NCI-H446 (cell line): ENCODE results near the gene MPC1.
"Not testable (repeated sequence)": the region's sequence is repeated elsewhere in the genome, so short reads cannot be mapped to it uniquely, and the experiment has no call there.

ENCODE experiments used
- DNase-seq, 2 experiments: peaks; one replicate each; lab custom pipeline; 2025; lab: John Stamatoyannopoulos, UW

The MPC1 gene

GRCh38 chr6:166345672-166346071 lies 37.1 kb downstream of the MPC1 start:
- not testable (repeated sequence) for DNase-seq

DNA sequence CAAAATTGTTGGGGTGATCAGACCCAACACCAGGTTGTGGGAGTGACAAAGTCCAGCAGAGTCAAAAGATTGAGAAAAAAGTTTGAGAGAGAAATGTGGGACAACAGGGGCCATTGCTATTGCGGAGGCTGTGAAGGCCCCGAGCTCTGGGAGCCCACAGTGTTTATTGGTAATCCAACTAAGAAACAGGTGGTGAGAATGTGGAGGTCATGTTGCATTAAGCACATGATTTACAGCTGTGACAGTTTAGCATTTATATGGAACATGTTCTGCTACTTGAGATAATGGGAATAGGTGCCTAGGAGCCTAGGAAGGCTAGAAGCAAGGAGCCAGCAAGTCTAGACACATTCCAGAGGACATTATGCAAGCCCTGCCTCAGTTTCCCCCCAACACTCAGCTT lies 37.8 kb downstream of the MPC1 start:
- DNase-seq = not testable (repeated sequence)

DNA sequence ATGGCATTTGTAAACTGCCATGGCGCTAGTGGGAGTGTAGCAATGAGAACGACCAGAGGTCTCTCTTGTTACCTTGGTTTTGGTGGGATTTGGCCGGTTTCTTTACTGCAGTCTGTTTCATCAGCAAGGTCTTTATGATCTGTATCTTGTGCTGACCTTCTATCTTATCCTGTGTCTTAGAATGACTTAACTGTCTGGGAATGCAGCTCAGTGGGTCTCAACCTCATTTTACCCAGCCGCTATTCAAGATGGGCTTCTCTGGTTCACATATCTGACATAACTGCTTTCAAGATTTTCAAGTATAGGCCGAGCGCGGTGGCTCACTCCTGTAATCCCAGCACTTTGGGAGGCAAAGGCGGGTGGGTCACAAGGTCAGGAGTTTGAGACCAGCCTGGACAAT lies 38.5 kb downstream of the MPC1 start:
- no peak for DNase-seq

- no peak for DNase-seq
Measured at GRCh38 chr6:166343150-166343487, 39.6 kb downstream of the MPC1 start.

DNA sequence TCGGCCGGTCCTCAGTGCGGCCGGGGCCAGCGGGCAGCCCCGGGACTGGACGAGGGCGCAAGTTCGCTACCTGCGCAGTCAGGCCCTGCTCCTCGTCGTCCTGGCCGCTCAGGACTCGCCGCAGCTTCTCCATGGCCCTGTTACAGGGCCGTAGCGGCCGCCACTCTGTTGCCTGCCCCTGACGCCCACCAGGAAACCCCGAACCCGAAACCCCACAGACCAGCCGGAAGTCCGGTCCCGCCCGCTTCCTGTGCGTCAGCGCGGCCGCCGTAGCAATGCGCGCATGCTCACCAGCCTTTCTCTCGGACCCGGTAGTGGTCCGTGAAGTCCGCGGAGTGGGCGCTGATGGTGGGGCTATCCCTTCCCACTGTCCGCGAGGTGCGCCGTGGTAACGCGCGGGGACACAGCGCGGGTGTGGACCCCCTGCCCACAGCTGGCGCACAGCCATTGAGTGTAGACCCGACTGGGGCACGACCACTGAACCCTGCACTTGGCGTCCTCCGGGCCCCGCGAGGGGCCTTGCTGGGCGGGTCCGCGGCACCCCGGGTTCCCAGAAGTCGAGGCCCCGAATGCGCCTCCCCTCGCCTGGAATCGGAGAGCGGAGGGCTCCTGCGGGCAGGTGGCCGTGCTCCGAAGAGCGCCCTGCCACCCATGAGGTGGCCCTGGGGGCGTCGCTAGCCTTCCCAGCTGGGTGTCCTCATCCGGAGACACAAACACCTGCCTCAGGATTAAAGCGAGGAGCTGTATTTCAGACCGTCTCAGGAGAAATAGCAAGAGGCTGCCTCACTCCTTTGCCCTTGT lies 40.2 kb downstream of the MPC1 start, which contains the start of gene SFT2D1:
Gene SFT2D1 (minus strand): TSS at position 197 of the 801 bp plus-strand sequence. CDS start 64 bp downstream, at position 133.
- peak; percentile 9 to 70 for DNase-seq

DNA sequence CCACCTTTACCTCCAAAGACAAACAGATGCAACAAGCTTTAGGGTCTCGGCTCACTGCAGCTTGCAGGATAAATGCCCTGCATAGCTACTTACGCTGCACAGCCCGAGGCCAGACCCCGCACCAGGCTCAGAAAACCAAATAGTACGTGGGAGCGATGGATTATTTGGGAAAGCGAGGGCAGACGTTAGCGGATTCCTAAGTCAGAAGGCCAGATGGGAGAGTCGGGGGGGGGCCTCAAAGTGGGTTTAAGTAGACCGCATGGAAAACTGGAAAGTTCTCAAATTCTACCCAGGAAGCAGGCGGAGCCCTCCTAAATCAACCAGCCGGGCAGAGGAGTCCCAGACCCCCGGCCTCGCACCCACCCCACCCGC lies 40.8 kb downstream of the MPC1 start:
- DNase-seq = no peak

DNA sequence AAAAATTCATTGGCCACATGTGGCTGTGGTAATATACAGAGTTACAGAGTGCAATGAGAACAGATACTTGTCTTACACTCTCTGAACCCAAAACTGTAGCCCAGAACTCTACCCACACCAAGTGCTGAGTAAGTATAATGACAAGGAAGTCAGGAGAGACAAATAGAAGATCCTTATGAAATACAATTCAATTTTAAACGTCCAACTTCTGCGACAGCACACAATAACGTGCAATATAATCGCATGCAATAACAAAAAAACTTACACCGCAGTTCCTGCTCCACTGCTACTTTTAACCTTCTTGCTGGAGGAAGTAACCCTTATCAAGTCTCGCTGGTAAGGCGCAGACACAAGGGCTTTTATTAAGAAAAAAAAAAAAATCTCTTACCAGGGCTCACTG lies 41.3 kb downstream of the MPC1 start:
- no peak for DNase-seq

- DNase-seq = no peak
Measured at GRCh38 chr6:166338854-166339253, 43.9 kb downstream of the MPC1 start.

- no peak for DNase-seq
Measured at GRCh38 chr6:166336847-166337246, 45.9 kb downstream of the MPC1 start.

- DNase-seq = no peak
Measured at GRCh38 chr6:166335378-166336302, 47.1 kb downstream of the MPC1 start.

- no peak for DNase-seq
Measured at GRCh38 chr6:166334878-166335277, 47.9 kb downstream of the MPC1 start.

DNA sequence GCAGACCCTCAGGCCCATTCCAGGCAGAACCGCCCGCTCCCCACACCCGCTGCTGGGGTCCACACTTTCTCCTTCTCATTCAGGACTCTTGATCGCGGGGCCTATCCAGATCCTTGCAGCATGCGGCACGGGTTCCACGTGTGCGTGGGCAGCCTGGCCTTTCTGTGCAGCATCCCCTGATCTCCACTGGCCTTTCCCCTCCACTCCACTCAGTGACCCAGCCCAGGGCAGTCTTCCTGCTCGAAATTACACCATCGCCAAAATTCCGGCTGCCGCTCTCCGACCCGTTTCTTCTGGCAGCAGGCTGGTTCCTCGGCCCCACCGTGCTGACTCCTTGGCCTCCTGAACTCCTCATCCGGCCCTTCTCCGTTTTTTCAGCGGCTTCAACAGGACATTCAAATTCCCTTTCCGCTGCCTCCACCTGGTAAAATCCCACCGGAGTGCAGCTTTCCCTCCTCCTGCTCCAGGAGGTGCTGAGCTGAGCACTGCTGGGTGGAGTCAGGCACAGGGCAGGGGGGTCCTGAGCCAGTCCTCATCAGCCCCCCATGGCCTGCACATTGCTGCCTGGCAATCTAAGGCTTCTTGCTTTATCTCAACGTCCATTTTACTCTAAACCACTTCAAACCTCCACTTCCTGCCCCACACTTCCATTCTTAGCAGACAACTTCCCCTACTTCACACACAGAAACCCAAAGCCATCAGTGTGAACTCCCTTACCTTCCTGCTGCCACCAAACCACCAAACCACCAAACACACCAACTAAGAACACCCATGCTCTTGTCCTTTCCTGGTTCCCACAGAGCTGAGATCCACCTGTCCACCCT lies 49.4 kb downstream of the MPC1 start:
- DNase-seq = no peak

DNA sequence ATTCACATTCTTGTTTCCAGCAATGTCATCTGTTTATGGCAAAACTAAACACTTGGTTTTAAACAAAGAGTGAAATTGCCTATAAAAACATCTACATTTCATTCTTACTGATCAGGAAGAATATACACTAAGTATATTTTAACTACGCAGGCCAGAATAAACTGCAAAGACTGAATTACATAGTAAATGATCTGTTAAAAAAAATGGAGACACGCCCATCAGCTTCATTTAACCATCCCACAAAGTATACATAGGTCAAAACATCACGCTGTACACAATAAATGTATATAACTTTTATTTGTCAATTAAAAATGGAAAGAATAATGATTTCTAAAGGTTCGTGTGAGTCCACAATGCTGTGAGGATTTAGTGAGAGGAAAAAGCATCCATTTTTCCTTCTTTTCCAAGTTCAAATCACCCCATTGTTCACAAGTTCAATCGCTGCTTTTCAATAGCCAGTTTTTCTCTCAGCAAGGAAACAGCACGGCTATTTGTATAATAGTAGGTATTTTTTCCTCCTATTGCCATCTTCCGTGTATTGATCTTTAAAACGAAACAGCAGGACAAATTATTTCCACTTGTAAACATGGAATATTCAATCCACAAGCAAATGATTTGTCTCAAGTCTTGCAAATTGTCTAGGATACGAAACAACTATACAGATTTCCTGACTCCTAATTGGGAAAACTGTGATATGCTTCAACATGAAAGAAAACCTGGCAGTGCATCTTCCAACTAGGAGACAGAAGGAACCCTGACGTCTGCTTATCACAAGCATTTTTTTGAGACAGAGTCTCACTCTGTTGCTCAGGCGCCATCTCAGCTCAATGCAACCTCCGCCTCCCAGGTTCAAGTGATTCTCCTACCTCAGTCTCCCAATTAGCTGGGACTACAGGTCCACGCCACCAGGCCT lies 51.0 kb downstream of the MPC1 start:
- DNase-seq = no peak

DNA sequence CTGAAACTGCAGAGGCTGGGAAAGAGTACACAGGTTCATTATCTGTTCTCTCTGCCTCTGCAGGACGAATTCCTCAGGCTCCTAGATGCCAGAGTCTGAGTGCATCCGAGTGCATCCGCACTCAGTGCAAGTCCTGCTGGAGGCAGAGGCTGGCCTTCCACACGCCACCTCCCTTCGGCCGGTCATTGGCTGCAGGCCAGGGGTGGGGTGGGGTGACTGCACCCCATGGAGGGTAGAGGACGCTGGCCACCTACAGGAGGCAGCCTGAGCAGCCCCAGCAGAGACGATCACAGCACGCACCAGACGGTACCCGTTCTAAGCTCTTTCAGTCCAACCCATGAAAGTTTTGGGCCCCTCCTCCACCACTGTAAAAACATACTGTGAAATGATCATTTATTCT lies 52.1 kb downstream of the MPC1 start:
- no peak for DNase-seq

DNA sequence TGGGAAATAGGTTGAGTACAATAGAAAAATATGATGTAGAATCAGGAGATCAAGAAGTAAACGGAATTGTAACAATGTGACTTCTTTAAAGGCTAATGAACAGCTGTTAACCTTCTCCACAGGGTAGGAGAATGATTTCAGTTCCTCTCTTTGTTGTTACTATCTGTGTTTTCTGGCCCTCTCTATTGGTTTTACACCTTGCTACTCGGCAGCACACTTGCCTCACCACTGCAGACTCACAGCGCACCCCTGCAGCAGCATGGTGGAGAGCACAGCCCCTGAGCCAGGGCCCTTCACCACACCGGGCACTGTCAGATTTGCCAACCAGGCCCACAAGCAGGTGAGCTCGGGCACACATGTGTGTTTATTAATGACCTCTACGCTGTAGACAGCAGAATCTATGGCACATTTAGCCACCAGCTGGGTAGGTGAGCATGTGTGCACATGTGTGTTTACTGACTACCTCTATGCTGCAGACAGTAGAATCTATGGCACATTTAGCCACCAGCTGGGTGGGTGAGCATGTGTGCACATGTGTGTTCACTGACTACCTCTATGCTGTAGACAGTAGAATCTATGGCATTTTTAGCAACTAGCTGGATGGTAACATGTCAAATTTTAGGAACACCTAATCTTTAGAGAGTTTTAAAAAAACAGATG lies 57.2 kb downstream of the MPC1 start:
- no peak for DNase-seq

DNA sequence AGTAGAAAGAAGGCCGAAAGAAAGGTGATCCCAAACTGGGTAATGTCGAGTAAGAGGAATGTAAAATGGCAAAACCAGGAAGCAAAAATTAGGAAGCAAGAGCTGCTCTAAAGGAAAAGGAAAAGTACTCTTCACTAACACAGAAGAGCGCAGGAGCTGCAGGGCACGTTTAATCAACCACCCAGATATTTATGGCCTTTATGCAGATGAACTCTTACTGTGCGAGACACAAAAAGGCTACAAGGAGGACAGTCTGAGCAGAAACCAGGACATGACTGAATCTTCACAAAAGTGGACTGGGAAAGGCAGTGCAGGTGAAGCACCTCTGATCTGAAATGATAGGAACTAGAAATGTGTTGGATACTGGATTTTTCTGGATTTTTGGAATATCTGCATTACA lies 59.3 kb downstream of the MPC1 start:
- no peak for DNase-seq

- DNase-seq = no peak
Measured at GRCh38 chr6:166318649-166319600, 63.8 kb downstream of the MPC1 start.

GRCh38 chr6:166318227-166318626 lies 64.5 kb downstream of the MPC1 start:
- no peak for DNase-seq
